ENCODE measurements around the gene TLK1.

DNA sequence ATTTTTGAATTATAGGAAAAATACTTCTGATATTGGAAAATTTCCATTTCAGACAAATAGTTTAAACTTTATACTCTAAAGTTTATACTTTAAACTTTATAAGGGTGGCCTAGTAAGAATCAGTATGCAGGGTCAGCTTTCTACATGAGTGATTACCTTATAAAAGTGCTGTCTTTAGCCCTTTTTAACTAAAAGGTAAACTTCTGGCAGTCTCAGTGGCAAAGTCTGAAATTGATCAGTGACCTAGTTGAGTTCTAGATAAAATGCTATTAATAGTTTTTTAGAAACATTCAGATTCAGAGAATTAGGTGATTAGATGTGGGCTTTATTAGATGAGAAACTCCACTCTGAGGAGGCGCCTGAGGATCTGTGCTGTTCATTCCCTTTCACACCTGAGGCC, 216.1 kb downstream of the TLK1 start:
- TF ChIP-seq, protein P1, sequence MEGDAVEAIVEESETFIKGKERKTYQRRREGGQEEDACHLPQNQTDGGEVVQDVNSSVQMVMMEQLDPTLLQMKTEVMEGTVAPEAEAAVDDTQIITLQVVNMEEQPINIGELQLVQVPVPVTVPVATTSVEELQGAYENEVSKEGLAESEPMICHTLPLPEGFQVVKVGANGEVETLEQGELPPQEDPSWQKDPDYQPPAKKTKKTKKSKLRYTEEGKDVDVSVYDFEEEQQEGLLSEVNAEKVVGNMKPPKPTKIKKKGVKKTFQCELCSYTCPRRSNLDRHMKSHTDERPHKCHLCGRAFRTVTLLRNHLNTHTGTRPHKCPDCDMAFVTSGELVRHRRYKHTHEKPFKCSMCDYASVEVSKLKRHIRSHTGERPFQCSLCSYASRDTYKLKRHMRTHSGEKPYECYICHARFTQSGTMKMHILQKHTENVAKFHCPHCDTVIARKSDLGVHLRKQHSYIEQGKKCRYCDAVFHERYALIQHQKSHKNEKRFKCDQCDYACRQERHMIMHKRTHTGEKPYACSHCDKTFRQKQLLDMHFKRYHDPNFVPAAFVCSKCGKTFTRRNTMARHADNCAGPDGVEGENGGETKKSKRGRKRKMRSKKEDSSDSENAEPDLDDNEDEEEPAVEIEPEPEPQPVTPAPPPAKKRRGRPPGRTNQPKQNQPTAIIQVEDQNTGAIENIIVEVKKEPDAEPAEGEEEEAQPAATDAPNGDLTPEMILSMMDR (conservative IDR thresholded peaks at IDR 0.05; ENCODE audit: low read length) = no peak
- TF ChIP-seq EZH2phosphoT487 (IDR thresholded peaks at IDR 0.05; ENCODE audit: borderline replicate concordance, low read depth, low read length) = no peak
